ENCODE results near the gene GPR15LG.
"Not testable (repeated sequence)": the region's sequence is repeated elsewhere in the genome, so short reads cannot be mapped to it uniquely, and the experiment has no call there.

GPR15LG gene

GRCh38 chr10:84166620-84167288 is 6.8 kb upstream of the GPR15LG start:
- no peak for DNase-seq

- not testable (repeated sequence) for DNase-seq
Measured at GRCh38 chr10:84167289-84167653, 6.3 kb upstream of the GPR15LG start.

GRCh38 chr10:84168382-84168781 is 5.2 kb upstream of the GPR15LG start:
- DNase-seq: not testable (repeated sequence)

- not testable (repeated sequence) for DNase-seq
Measured at GRCh38 chr10:84171237-84171636, 2.4 kb upstream of the GPR15LG start.

GRCh38 chr10:84171700-84172466 is 1.7 kb upstream of the GPR15LG start:
- DNase-seq: peak in 1 of 14 donors; percentile 22

- peak in 1 of 14 donors; percentile 14 for DNase-seq
Measured at GRCh38 chr10:84172467-84173356, 889 bp upstream of the GPR15LG start.

GRCh38 chr10:84175436-84175835 is 1.8 kb downstream of the GPR15LG start:
- DNase-seq: no peak

- no peak for DNase-seq
Measured at GRCh38 chr10:84176351-84176750, 2.8 kb downstream of the GPR15LG start.

GRCh38 chr10:84176836-84177474 is 3.4 kb downstream of the GPR15LG start:
- no peak for DNase-seq

GRCh38 chr10:84177541-84178141 is 4.0 kb downstream of the GPR15LG start:
- peak in 1 of 14 donors; percentile 85 for DNase-seq

- DNase-seq: no peak
Measured at GRCh38 chr10:84178160-84178609, 4.6 kb downstream of the GPR15LG start.

GRCh38 chr10:84179059-84179710 is 5.6 kb downstream of the GPR15LG start:
- DNase-seq: peak in 4 of 14 donors; percentile 10 to 85 (median 28)

GRCh38 chr10:84180386-84180785 is 6.8 kb downstream of the GPR15LG start:
- DNase-seq: not testable (repeated sequence)

GRCh38 chr10:84181631-84182030 is 8.0 kb downstream of the GPR15LG start:
- DNase-seq: no peak

- DNase-seq: no peak
Measured at GRCh38 chr10:84184517-84184916, 10.9 kb downstream of the GPR15LG start.

GRCh38 chr10:84185526-84186175 is 12.1 kb downstream of the GPR15LG start:
- DNase-seq: no peak

GRCh38 chr10:84188815-84189214 is 15.2 kb downstream of the GPR15LG start:
- DNase-seq: no peak

- DNase-seq: no peak
Measured at GRCh38 chr10:84190621-84191020, 17.0 kb downstream of the GPR15LG start.

GRCh38 chr10:84191106-84191505 is 17.5 kb downstream of the GPR15LG start:
- DNase-seq: no peak

GRCh38 chr10:84193327-84193726 is 19.7 kb downstream of the GPR15LG start:
- no peak for DNase-seq
